HG03469 (cell line): ENCODE measurements around the gene UVRAG.

Experiments used
- ATAC-seq: cut with Tn5 transposase; IDR thresholded peaks from one replicate; pipeline ENCODE4 v1.9.1; 2021; ENCODE audit warnings: mild to moderate bottlenecking, moderate library complexity, moderate number of reproducible peaks; ENCODE audit not compliant: unreplicated experiment

UVRAG gene

DNA sequence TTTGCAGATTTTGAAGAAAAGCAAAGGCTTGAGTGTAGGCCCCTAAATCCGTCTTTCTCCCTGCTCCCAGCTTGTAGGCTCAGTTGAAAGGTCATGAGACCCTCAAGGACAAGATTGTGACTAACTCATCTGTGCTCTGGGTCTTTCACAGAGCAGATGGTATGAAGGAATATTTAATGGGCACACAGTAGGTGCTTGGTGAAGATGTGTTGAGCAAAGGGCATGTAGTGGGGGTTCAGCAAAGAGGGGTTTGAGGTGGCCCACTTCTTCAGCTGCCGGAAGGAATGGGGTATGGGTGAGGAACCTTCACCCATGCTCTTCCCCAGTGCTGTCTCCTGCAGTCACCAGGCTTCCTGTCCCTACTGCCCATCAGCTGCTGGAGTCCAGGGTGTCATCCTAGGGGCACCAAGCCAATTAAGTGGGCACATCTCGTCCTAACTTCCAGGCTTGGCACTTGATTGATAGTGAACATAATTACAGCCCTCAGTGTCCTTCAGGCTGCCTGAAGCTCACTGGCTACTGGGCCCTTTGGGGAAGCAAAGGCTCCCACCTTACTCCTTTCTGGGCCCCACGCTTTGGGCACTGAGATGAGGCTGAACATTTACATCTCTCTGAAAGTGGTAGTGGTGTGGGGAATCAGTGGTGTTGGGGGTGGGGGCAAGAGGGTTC, 31.5 kb upstream of the UVRAG start:
- no peak for ATAC-seq

DNA sequence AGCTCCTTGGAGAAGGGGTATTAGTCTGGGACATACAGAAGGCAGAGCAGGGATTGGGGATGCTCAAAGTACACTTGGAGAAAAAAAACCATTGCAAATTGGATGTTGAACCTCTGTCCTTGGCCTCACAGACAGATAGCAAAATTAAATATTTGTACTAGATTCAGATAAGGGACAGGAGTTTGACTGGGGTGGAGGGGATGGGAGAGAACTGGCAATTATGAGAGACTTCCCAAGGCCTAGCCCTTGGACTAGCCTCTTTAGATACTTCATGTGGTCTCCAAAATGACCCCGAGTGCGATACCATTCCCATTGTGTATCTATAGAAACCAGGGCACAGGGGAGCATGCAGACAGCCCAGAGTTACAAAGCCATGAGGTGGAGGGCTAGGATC, 30.9 kb upstream of the UVRAG start:
- ATAC-seq: no peak

DNA sequence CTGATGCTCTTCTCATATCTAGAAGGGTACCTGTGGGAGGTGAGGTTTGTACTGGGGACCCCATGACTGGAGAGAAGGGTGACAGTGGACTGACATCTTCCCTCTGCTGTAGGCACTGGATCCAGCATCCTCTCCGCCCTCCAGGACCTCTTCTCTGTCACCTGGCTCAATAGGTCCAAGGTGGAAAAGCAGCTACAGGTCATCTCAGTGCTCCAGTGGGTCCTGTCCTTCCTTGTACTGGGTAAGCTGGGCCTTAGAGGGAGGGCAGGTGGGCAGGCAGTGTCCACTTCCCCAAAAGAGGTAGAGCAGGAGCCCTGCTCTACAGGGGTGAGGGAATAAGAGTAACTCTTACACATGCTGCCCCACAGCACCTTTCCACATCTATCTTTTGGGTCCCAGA, 30.5 kb upstream of the UVRAG start:
- no peak for ATAC-seq

DNA sequence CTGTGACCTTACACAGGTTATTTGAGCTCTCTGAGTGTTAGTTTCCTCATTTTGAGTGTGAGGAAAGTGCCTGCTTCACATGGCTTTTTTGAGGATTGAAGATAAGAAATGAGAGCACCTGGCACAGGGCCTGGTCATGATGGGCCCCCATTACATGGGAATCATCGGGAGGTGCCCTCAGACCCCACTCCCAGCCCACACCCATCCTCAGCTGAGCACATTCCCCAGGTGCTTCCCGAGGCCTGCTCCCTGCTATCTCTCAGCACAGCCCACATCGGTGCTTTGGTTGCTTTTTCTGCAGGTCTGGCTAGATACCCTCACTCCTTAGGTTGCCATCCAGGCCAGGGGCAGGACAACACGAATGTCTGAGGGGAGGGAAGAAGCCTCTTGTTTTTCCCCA, 29.8 kb upstream of the UVRAG start:
- ATAC-seq: no peak

DNA sequence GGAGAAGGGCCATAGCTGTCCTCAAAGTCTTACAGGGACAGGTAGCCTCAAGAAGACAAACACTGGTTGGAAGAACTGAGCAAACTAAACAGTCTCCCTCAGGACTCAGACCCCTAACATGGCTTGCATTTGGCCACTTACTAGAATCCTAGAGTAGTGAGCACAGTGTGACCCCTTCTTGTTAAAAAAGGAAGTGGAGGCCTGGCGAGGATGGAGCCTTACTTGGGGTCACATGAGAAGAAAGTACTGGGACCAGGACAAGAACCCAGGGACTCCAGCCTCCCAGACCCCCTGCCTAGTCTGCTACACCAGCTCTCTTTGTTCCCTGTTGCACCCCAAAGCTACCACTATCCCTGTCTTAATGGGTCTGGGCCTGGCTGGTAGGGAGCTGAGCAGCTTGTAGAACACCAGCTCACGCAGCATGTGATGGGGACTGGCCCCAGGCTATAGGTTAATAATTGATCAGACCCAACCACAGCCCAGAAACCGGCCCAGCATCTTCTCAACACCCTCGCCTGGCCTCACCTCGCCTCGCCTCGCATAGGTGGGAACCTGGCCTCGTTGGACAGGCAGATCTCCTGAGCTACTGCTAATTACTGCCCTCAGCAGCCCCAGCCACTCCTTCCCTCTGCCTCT, 28.8 kb upstream of the UVRAG start:
- no peak for ATAC-seq

DNA sequence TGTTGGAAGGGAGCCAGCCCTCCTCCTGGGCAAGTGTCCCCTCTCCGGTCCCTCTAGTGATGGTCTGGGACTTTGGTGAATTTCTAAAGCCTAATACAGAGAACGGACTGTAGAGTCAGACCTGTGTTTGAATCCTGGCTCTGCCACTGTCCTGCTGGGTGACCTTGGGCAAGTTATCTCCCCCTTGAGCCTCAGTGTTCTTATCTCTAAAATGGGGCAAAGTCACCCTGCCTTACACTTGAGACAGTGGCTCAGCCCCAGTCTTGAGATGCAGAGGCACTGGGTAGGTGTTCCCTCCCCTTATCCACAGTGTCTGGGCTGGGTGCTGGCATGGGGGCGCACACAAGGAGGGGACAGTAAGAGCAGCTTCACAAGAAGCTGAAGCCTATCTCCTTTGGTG, 25.5 kb upstream of the UVRAG start:
- ATAC-seq: no peak

DNA sequence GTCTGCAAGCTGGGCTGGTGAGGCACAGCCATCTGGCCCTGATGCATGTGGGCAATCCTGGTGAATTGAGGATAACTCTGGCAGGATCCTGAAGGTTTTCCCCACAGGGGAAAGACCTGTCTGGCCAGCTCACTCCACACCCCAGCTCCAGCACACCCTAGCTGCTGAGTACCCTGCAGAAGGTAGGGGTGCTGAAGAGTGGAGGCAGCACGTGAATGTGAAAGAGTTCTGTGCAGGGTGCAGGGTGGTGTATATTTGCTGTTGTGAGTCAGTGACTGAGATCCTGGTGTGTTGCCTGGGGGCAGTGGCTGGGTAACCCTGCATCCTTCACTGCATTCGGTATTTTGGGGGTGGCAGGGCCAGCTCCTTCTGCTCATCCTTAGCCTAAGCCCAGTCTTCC, 24.0 kb upstream of the UVRAG start:
- no peak for ATAC-seq

DNA sequence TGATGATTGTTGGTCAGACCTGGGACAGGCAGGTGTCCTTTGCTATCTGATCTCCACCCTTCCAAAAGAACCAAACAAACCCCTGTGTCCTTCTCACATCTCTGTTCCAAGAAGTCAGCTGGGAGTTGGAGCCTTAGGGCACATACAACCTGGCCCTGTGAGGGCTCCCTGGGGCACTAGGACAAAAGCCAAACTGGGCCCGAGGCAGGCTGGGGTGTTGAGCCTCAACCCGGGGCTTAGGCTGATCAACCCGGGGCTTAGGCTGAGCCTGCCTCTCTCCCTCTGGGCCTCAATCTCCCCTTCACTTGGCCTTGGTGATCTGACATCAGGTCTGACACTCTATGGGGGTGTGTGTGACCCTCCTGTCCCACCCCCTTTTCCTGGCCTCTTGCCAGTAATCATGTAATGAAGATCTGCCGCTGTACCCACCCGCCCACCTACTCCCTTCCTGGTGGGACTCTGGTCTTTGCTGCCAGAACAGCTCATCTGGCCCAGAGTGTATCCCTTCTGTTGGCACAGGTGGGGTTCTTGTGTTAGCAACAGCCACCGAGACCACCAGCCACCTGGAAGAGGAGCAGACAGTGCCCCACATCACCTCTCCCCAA, 22.8 kb upstream of the UVRAG start:
- ATAC-seq: no peak

DNA sequence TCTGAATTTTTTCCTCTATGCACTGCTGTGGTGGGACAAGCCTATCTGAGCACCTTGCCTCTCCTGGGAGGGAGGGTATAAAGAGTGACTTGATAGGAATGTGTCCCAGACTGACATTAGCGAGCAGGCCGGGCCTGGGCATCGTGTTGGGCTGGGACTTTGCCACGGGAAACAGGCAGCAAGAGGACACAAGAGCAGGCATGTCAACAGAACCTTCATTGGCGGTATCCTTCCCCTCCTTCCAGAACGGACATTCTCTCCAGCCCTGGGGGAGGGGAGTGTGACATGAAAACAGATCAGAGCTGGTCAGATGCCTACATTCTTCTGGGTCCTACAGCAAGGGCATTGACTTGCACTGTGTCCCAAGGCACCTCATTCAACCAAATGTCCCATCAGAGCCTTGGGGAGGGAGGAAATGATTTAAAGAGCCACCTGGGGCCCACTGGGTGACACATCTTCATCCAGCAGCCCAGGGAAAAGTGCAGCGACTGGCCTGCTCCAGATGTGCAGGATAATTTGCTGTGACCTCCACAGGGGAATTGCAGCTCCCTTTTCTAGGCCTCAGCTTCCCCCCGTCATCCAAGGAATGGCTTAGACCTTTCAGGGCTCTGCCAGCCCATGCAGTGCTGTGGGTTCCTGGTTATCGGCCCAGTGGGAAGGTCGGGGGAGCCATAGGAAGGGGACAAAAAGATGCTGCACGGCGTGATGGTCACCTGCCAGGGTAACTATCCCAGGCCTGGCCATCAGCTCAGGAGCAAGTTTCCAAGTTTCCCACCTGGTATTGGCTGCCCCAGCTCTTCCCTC, 21.8 kb upstream of the UVRAG start:
- ATAC-seq: no peak

DNA sequence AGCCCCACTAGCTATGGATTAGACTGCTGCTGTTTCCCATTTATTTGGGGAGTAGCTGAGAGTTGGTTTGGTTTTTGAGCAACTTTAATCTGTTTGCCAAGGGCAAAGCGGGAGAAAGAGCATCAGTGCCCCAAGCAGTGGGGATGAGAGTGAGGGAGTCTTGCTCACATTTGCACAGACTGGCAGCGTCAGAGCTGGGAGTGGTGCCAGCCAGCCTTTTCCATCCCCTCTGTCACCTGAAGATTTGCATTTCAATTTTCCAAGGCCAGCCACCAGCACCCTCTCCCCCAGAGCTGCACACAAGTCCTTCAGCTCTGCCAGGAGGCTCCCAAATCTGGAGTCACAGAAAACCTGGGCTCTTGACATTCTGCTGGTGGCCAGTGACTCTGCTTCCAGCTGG, 21.0 kb upstream of the UVRAG start:
- ATAC-seq: no peak

DNA sequence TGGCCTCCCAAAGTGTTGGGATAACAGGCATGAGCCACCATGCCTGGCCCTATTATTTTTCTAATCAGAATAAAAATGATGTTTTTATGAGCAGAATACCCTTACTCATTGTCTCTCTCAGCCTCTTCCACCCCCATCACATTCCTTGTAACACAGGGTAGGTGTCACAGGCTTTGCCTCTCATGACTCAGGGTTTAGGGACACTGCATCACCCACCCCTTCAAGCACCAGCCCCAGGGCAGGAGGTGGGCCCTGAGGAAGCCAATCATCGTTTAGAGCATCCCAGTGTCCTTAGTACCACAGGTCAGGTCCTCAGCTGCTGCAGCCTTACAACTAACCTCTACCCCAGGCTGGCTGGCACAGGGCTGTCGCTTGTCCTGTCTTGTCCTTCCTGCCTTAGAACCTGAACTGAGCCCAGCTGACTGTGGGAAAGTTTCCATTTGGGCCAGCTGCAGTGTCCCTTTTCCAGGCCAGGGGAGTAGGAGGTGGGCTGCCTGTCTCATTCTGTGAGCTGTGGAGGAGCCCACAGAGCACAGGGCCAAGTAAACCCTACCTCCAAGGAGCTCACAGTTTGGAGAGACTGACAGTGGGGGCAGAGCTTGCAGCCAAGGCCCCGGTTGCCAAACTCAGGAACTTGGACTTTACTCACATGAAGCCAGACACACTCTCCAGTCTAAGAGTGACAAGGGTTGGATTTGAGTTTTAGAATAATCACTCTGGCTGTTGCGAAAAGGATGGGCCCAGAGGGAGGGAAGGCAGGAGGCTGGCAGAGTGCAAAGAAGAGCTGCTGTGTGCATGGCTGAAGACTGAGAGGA, 19.5 kb upstream of the UVRAG start:
- no peak for ATAC-seq

DNA sequence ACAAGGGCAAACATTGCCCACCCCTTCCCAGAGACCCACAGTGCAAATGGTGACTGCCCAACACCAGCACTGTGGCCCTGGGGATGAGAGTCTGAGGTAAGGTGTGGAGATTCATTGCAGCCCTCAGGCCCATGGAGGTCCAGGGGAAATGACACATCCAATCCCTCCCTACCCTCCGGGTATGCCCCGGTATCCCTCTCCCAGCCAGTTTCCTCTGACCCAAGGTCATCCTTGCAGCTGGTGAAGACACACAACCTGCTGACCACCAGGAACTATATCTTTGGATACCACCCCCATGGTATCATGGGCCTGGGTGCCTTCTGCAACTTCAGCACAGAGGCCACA, 18.9 kb upstream of the UVRAG start:
- ATAC-seq: no peak

DNA sequence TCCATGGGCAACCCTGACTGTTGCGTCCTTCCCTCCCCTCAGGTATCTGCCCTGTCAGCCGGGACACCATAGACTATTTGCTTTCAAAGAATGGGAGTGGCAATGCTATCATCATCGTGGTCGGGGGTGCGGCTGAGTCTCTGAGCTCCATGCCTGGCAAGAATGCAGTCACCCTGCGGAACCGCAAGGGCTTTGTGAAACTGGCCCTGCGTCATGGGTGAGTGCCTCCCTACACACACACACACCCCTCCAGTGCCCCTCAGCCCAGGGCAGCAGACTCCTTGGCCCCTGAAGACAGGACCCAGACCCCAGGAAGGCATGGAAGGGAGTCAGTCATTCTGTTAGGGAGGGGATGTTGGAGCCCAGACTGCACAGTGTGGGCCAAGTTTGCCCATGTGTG, 17.9 kb upstream of the UVRAG start:
- no peak for ATAC-seq

DNA sequence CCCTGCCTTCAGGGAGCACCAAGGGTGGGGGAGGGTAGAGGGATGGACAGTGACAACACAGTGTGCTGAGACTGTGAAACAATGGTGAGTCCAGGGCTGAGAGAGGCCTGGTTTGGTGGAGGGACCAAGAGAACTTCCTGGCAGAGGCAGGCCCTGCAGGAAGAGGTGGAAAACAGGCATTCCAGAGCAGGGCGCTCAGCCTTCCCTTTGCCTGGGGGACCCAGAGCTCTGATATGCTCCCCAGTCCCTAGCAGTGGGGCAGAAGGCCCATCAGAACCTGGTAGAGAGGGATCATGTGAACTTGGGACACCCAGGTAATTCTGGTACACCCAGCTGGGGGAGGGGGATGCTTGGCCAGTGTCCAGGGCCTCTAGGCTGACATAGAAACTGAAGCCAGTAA, 17.2 kb upstream of the UVRAG start:
- no peak for ATAC-seq

DNA sequence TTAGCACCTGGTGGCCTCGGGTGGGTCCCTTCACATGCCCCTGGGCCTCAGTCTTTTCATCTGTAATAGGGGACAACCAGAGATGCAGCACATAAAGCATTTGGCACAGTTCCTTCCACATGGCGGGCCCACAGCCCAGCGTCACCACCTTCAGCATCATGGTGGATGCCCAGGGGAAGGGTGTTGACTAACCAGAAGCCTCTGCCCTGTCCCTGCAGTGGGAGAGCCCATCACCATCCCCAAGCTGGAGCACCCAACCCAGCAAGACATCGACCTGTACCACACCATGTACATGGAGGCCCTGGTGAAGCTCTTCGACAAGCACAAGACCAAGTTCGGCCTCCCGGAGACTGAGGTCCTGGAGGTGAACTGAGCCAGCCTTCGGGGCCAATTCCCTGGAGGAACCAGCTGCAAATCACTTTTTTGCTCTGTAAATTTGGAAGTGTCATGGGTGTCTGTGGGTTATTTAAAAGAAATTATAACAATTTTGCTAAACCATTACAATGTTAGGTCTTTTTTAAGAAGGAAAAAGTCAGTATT, 14.8 kb upstream of the UVRAG start:
- ATAC-seq: no peak

DNA sequence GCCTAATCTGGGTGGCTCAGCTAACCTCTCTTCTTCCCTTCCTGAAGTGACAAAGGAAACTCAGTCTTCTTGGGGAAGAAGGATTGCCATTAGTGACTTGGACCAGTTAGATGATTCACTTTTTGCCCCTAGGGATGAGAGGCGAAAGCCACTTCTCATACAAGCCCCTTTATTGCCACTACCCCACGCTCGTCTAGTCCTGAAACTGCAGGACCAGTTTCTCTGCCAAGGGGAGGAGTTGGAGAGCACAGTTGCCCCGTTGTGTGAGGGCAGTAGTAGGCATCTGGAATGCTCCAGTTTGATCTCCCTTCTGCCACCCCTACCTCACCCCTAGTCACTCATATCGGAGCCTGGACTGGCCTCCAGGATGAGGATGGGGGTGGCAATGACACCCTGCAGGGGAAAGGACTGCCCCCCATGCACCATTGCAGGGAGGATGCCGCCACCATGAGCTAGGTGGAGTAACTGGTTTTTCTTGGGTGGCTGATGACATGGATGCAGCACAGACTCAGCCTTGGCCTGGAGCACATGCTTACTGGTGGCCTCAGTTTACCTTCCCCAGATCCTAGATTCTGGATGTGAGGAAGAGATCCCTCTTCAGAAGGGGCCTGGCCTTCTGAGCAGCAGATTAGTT, 14.2 kb upstream of the UVRAG start:
- ATAC-seq: no peak

DNA sequence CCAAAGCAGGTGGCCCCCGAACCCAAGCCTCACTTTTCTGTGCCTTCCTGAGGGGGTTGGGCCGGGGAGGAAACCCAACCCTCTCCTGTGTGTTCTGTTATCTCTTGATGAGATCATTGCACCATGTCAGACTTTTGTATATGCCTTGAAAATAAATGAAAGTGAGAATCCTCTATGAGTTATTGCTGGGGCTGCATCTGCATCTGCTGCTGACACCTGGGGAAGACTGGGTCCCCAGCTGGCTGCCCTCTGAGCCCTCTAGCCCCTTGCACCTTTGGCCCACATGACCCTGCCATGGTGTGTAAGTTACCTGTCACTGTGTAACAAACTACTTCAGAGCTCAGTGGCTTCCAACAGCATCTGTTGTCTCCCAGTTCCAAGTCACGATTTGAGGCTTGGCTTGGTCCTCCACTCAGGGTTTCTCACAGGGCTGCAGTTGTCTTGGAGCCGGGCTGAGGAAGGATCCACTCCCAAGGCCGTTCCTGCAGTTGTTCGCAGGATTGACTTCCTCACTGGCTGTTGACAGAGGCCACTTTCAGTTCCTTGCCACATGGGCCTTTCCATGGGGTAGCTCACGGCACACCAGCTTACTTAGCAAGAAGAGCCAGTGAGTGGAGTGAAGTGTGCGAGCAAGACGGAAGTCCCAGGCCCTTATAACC, 13.5 kb upstream of the UVRAG start:
- ATAC-seq: no peak

DNA sequence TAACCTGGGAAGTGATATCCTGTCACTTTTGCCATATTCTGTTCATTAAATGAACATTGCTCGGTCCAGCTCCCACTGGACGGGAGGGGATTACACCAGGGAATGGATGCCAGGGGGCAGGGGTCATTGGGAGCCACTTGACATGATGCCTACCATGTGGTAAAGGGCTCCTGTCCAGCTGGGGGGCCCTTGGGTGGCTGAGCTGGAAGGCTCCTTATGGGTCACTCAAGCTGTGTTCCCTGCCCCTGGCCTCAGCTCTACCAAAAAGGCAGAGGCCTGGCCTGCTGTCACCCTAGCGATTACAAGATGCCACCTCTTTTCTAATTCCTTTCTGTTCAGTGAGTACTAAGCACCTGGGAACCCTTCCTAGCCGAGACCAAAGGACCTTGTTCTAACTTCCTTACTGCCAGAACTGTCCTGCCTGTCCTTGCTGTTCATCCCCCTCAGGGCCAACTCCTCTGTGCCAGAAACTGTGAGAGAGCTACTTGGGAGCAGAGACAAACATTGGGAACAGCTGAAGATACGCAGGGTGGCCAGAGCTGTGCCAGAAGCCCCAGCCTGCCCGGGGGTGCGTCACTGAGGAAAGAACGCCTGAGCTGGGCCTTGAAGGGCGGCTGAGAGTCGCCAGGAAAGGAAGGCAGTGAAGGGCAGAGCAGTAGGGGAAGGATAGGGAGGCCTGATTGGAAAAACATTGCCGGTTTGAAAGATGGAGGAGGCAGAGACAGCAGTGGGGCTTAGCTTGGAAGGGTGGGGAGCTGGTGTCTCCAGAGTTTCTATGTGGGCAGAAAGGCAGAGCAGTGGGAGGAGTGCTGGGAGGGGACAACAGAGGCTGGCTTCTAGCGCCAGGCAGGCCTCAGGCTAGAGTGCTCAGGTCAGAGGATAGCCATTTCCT, 12.7 kb upstream of the UVRAG start:
- ATAC-seq: no peak
